Stimulated activated naive B cell treated with anti-CD40 and anti-IgM and Interleukin-4, amounts not matched to agents 10 μg/mL and 1 μg/mL and 100 μg/mL, for 72 hours (primary cell): ENCODE results near the gene MEX3D.

Experiments used
- ATAC-seq, 2 donors: fragments of 150-1000 bp; cut with Tn5 transposase; replicated peaks; 2 replicates each; pipeline ENCODE4 v1.10.0; 2021; ENCODE audit warnings: moderate library complexity in 1 of 2
- DNase-seq: peaks from one replicate; pipeline ENCODE4 v3.0.0; 2021
- H3K27ac Mint-ChIP-seq: one replicate; pipeline ENCODE4 v1.8.0; 2022; ENCODE audit warnings: mild to moderate bottlenecking, mixed read lengths
- H3K27me3 Mint-ChIP-seq, 2 donors: one replicate each; pipeline ENCODE4 v1.8.0; 2022; ENCODE audit warnings: mixed read lengths in 2 of 2
- H3K36me3 Mint-ChIP-seq, 2 donors: one replicate each; pipeline ENCODE4 v1.8.0; 2022; ENCODE audit warnings: mixed read lengths in 2 of 2, mild to moderate bottlenecking in 1 of 2
- H3K4me1 Mint-ChIP-seq, 2 donors: one replicate each; pipeline ENCODE4 v1.8.0; 2022; ENCODE audit warnings: mixed read lengths in 2 of 2, mild to moderate bottlenecking in 1 of 2
- H3K4me3 Mint-ChIP-seq, 2 donors: one replicate each; pipeline ENCODE4 v1.8.0; 2022; ENCODE audit warnings: mild to moderate bottlenecking in 2 of 2, mixed read lengths in 2 of 2, moderate library complexity in 1 of 2
- H3K9me3 Mint-ChIP-seq, 2 donors: one replicate each; pipeline ENCODE4 v1.8.0; 2022; ENCODE audit warnings: mixed read lengths in 2 of 2, mild to moderate bottlenecking in 1 of 2

Gene MEX3D

GRCh38 chr19:1507763-1508506 is 60.2 kb downstream of the MEX3D start:
- peaks cover 4 to 5% of the 10 kb centered on the region in 2 donors for H3K36me3 Mint-ChIP-seq
- peak; percentile 85 for DNase-seq
- peaks cover 10 to 16% of the 10 kb centered on the region in 2 donors for H3K4me1 Mint-ChIP-seq
- peak overlapping the region; percentile 82 to 95 for H3K4me3 Mint-ChIP-seq
- H3K27me3 Mint-ChIP-seq: peaks cover 62 to 93% of the 10 kb centered on the region in 2 donors
- H3K27ac Mint-ChIP-seq: peak overlapping the region; percentile 89
- ATAC-seq: peak; percentile 95
- peaks cover 4 to 7% of the 10 kb centered on the region in 2 donors for H3K9me3 Mint-ChIP-seq

DNA sequence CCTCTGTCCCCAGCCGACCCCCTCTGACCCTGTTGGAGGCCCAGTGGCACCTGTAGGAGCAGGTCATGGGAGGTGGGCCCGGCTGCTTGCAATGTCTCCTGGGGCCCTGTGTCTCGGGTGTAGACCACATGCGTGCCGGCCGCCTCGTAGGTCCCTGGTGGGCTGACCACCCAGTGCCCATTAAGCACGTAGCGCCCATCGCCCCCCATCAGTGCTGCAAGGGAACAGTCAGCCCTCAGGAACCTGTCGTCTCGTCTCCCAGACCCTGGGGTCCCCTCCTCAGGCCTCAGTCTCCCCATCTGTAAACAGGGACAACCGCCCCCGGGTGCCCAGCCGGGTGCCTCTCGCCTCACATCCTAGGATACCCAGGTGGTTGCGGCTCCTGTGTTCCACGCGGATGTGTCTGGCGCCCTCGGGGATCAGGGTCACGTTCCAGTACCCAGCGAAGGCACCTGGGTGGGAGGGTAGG is 60.9 kb downstream of the MEX3D start:
- Mint-ChIP-seq H3K9me3 (peaks cover 4 to 7% of the 10 kb centered on the region in 2 donors), H3K4me1 (peaks cover 12 to 21% of the 10 kb centered on the region in 2 donors), H3K36me3 (peaks cover 4 to 5% of the 10 kb centered on the region in 2 donors), H3K27me3 (peaks cover 61 to 94% of the 10 kb centered on the region in 2 donors), H3K27ac (peak overlapping the region; percentile 89), H3K4me3 (no peak overlapping the region)
- no peak for DNase-seq
- no peak for ATAC-seq

GRCh38 chr19:1505991-1506881 is 61.9 kb downstream of the MEX3D start:
- ATAC-seq (no peak), DNase-seq (no peak)
- peaks cover 56 to 84% of the 10 kb centered on the region in 2 donors for H3K27me3 Mint-ChIP-seq
- no peak overlapping the region for H3K4me3 Mint-ChIP-seq
- peaks cover 4 to 5% of the 10 kb centered on the region in 2 donors for H3K36me3 Mint-ChIP-seq
- H3K9me3 Mint-ChIP-seq: peaks cover 4 to 7% of the 10 kb centered on the region in 2 donors
- H3K27ac Mint-ChIP-seq: peak overlapping the region; percentile 0
- peaks cover 12 to 21% of the 10 kb centered on the region in 2 donors for H3K4me1 Mint-ChIP-seq

- Mint-ChIP-seq H3K4me1 (peaks cover 12 to 21% of the 10 kb centered on the region in 2 donors), H3K4me3 (no peak overlapping the region), H3K9me3 (peaks cover 4 to 7% of the 10 kb centered on the region in 2 donors), H3K27me3 (peaks cover 50 to 72% of the 10 kb centered on the region in 2 donors), H3K36me3 (peaks cover 4 to 5% of the 10 kb centered on the region in 2 donors), H3K27ac (no peak overlapping the region)
- no peak for ATAC-seq
- no peak for DNase-seq
Measured at GRCh38 chr19:1505012-1505411, 63.1 kb downstream of the MEX3D start.
